GM12873 (cell line): ENCODE results near the gene NINL.

Experiments
- CTCF ChIP-seq: IDR thresholded peaks from 2 replicates; pipeline ENCODE4 v1.5.1; 2012; ENCODE audit warnings: low read depth, mild to moderate bottlenecking, moderate library complexity, low read length, control low read depth; ENCODE audit not compliant: insufficient read depth; ENCODE audit errors: missing control alignments

The NINL gene

DNA sequence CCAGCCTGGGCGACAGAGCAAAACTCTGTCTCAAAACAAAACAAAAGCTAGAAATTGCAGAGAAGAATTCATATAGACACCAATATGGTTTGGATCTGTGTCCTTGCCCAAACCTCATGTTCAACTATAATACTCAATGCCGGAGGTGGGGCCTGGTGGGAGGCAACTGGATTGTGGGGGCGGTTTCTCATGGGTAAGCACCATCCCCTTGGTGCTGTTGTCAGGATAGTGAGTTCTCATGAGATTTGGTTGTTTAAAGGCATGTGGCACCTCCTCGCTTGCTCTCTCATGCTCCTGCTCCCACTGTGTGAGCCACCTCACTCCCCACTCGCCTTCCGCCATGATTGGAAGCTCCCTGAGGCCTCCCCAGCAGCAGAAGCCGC lies 15.2 kb downstream of the NINL start:
- no peak for TF ChIP-seq CTCF

GRCh38 chr20:25567286-25567685 lies 18.0 kb downstream of the NINL start:
- no peak for TF ChIP-seq CTCF

GRCh38 chr20:25566821-25567220 lies 18.5 kb downstream of the NINL start:
- TF ChIP-seq CTCF, result no peak

DNA sequence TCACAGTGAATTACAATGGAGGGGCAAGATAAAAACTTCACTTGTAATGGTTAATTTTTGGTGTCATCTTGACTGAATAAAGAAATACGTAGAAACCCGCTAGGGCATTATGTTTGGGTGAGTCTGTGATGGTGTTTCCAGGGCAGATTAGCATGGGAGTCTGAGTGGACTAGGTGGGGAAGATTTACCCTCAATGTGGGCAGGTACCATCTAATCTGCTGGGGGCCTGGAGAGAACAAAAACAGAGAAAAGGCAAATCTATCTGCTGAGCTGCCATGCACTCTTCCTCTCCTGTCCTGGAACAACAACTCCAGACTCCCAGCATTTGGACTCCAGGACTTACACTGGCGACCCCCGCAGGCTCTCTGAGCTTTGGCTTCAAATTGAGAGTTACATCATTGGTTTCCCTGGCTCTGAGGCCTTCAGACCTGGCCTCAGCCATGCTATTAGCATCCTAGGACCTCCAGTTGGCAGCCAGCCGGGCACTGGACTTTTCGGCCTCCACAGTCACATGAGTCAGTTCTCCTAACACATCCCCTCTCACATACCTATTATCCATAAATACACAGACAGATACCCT lies 19.7 kb downstream of the NINL start:
- TF ChIP-seq CTCF, result no peak

GRCh38 chr20:25563876-25564275 lies 21.5 kb downstream of the NINL start:
- TF ChIP-seq CTCF, result no peak

GRCh38 chr20:25563362-25563761 lies 22.0 kb downstream of the NINL start:
- TF ChIP-seq CTCF, result no peak

GRCh38 chr20:25553819-25554296 lies 31.5 kb downstream of the NINL start:
- TF ChIP-seq CTCF, result no peak

- no peak for TF ChIP-seq CTCF
Measured at GRCh38 chr20:25552977-25553376, 32.4 kb downstream of the NINL start.
